ENCODE data around the gene MAP4K3. TPM values are rescaled to one million over a fixed set of nuclear protein-coding genes. Genes with fewer than 3 reads are reported as not detected.

Gene MAP4K3
- total and polyA plus RNA-seq, 2 donors (not counting 1 experiment from before 2014, with no cell fraction given): 1.3 to 28.3 TPM

GRCh38 chr2:39252888-39253518 lies 184.1 kb downstream of the MAP4K3 start:
- intact Hi-C loops (cut with micrococcal nuclease): no loop called here
- Mint-ChIP-seq H3K4me1 (no peaks in the 10 kb centered on the region), H3K27me3 (no peaks in the 10 kb centered on the region), H3K27ac (no peak overlapping the region), H3K9me3 (ENCODE audit: insufficient read depth) (no peaks in the 10 kb centered on the region), H3K4me3 (no peak overlapping the region)
- no peak for DNase-seq
- Histone ChIP-seq H3K9ac (ENCODE audit: low read length) (no peak overlapping the region), H3K4me1 (ENCODE audit: control insufficient read depth in 2 of 2, insufficient read depth in 2 of 2, low read length in 2 of 2) (no peaks in the 10 kb centered on the region), H3K36me3 (replicated peaks in 1 of 2; ENCODE audit: control extremely low read depth in 1 of 2, control insufficient read depth in 1 of 2, extremely low read depth in 1 of 2, insufficient read depth in 2 of 2, low read length in 1 of 2) (peaks cover 0 to 11% of the 10 kb centered on the region in 2 experiments), H3K9me3 (ENCODE audit: control extremely low read depth in 1 of 3, control insufficient read depth in 2 of 3, insufficient read depth in 1 of 3, low read length in 2 of 3) (peaks cover 0 to 3% (median 3%) of the 10 kb centered on the region in 3 donors), H3K79me2 (ENCODE audit: control insufficient read depth, insufficient read depth, low read length) (no peaks in the 10 kb centered on the region), H4K20me1 (ENCODE audit: control insufficient read depth, insufficient read depth, low read length, poor library complexity, severe bottlenecking) (no peaks in the 10 kb centered on the region), H3K4me3 (ENCODE audit: control extremely low read depth in 1 of 5, extremely low read depth in 1 of 5, insufficient read depth in 1 of 5, low read depth in 2 of 5, low read length in 4 of 5) (no peak overlapping the region), H3K27ac (ENCODE audit: low read length in 2 of 2) (no peak overlapping the region), H3K4me2 (replicated peaks; ENCODE audit: low read depth, low read length, poor library complexity, severe bottlenecking) (no peak overlapping the region), H3K27me3 (replicated peaks in 1 of 4; ENCODE audit: control extremely low read depth in 1 of 4, control insufficient read depth in 3 of 4, insufficient read depth in 4 of 4, low read length in 3 of 4) (no peaks in the 10 kb centered on the region), H2AFZ (ENCODE audit: insufficient read depth, low read depth, low read length, poor library complexity, severe bottlenecking) (no peak overlapping the region)
- 97% methylated on average over 12 of the region's 18 CpGs for WGBS (ENCODE audit: insufficient coverage)
- CTCF ChIA-PET: interaction anchor here (0.8 kb wide), 1 partner anchor 8 kb away, joined by 4 read pairs; no protein-coding TSS in a partner anchor
- no peak for TF ChIP-seq EZH2 (IDR thresholded peaks at IDR 0.05; ENCODE audit: borderline replicate concordance, insufficient read depth, low read depth, low read length, poor library complexity, severe bottlenecking)
- TF ChIP-seq CTCF (IDR thresholded peaks at IDR 0.05): no peak
- POLR2A ChIA-PET: no interaction called here
- ATAC-seq (ENCODE audit: low read depth): no peak

GRCh38 chr2:39247512-39248043 lies 189.5 kb downstream of the MAP4K3 start:
- no peaks in the 10 kb centered on the region for H4K20me1 ChIP-seq (ENCODE audit: control insufficient read depth, insufficient read depth, low read length, poor library complexity, severe bottlenecking)
- no peak overlapping the region for H2AFZ ChIP-seq (ENCODE audit: insufficient read depth, low read depth, low read length, poor library complexity, severe bottlenecking)
- DNase-seq (no peak), ATAC-seq (ENCODE audit: low read depth) (no peak)
- no peak overlapping the region for H3K4me3 Mint-ChIP-seq
- H3K27me3 Mint-ChIP-seq: no peaks in the 10 kb centered on the region
- ChIA-PET POLR2A (no interaction called here), CTCF (interaction anchor here (1.3 kb wide), 1 partner anchor 18 kb away, joined by 4 read pairs; no protein-coding TSS in a partner anchor)
- H3K27me3 ChIP-seq (replicated peaks in 1 of 4; ENCODE audit: control extremely low read depth in 1 of 4, control insufficient read depth in 3 of 4, insufficient read depth in 4 of 4, low read length in 3 of 4): no peaks in the 10 kb centered on the region
- peaks cover 20% of the 10 kb centered on the region for H3K4me1 Mint-ChIP-seq
- peaks cover 0 to 10% of the 10 kb centered on the region in 2 donors for H3K4me1 ChIP-seq (ENCODE audit: control insufficient read depth in 2 of 2, insufficient read depth in 2 of 2, low read length in 2 of 2)
- H3K9me3 ChIP-seq (ENCODE audit: control extremely low read depth in 1 of 3, control insufficient read depth in 2 of 3, insufficient read depth in 1 of 3, low read length in 2 of 3): peaks cover 0 to 10% (median 2%) of the 10 kb centered on the region in 3 donors
- H3K9ac ChIP-seq (ENCODE audit: low read length): no peak overlapping the region
- peaks cover 0 to 2% of the 10 kb centered on the region in 2 experiments for H3K36me3 ChIP-seq (replicated peaks in 1 of 2; ENCODE audit: control extremely low read depth in 1 of 2, control insufficient read depth in 1 of 2, extremely low read depth in 1 of 2, insufficient read depth in 2 of 2, low read length in 1 of 2)
- 80% methylated on average over 1 of the region's 6 CpGs for WGBS (ENCODE audit: insufficient coverage)
- no peak overlapping the region for H3K27ac Mint-ChIP-seq
- TF ChIP-seq CTCF (IDR thresholded peaks at IDR 0.05): no peak
- no peak for TF ChIP-seq EZH2 (IDR thresholded peaks at IDR 0.05; ENCODE audit: borderline replicate concordance, insufficient read depth, low read depth, low read length, poor library complexity, severe bottlenecking)
- H3K27ac ChIP-seq (ENCODE audit: low read length in 2 of 2): no peak overlapping the region
- no peaks in the 10 kb centered on the region for H3K9me3 Mint-ChIP-seq (ENCODE audit: insufficient read depth)
- intact Hi-C loops (cut with micrococcal nuclease): no loop called here
- H3K4me3 ChIP-seq (ENCODE audit: control extremely low read depth in 1 of 5, extremely low read depth in 1 of 5, insufficient read depth in 1 of 5, low read depth in 2 of 5, low read length in 4 of 5): no peak overlapping the region
- H3K79me2 ChIP-seq (ENCODE audit: control insufficient read depth, insufficient read depth, low read length): no peaks in the 10 kb centered on the region
- no peak overlapping the region for H3K4me2 ChIP-seq (replicated peaks; ENCODE audit: low read depth, low read length, poor library complexity, severe bottlenecking)

Measured in B cell (primary cell).